Activated CD8-positive, alpha-beta memory T cell treated with anti-CD3 and anti-CD28 coated beads for 48 hours (primary cell): ENCODE data around the gene MARCHF2.

Experiments
- DNase-seq, 3 experiments: peaks; one replicate each; pipeline ENCODE4 v3.0.0-alpha.2; 2020; ENCODE audit warnings: low read depth in 2 of 3, low spot score in 2 of 3

MARCHF2 gene

GRCh38 chr19:8451885-8452284, 38.8 kb downstream of the MARCHF2 start:
- no peak for DNase-seq

- DNase-seq: no peak
These were observed 39.5 kb downstream of the MARCHF2 start for GRCh38 chr19:8452446-8453123.

- no peak for DNase-seq
These were observed 40.5 kb downstream of the MARCHF2 start for GRCh38 chr19:8453616-8454015.

- DNase-seq: no peak
These were observed 41.1 kb downstream of the MARCHF2 start for GRCh38 chr19:8454218-8454617.

- no peak for DNase-seq
These were observed 41.9 kb downstream of the MARCHF2 start for GRCh38 chr19:8455018-8455417.

GRCh38 chr19:8456064-8456463, 43.0 kb downstream of the MARCHF2 start:
- no peak for DNase-seq

- DNase-seq: no peak
These were observed 44.1 kb downstream of the MARCHF2 start for GRCh38 chr19:8457209-8457608.

GRCh38 chr19:8457827-8458226, 44.7 kb downstream of the MARCHF2 start:
- DNase-seq: no peak

GRCh38 chr19:8458380-8458779, 45.3 kb downstream of the MARCHF2 start:
- no peak for DNase-seq

- no peak for DNase-seq
These were observed 46.0 kb downstream of the MARCHF2 start for GRCh38 chr19:8459095-8459494.

GRCh38 chr19:8459520-8460270, 46.6 kb downstream of the MARCHF2 start:
- DNase-seq: no peak

GRCh38 chr19:8460516-8461298, 47.6 kb downstream of the MARCHF2 start:
- DNase-seq: no peak

GRCh38 chr19:8461376-8461775, 48.3 kb downstream of the MARCHF2 start:
- DNase-seq: no peak

GRCh38 chr19:8461891-8462290, 48.8 kb downstream of the MARCHF2 start:
- DNase-seq: no peak

GRCh38 chr19:8462571-8462970, 49.5 kb downstream of the MARCHF2 start:
- DNase-seq: no peak

- no peak for DNase-seq
These were observed 50.3 kb downstream of the MARCHF2 start for GRCh38 chr19:8463365-8463764.

GRCh38 chr19:8466018-8466417, 52.9 kb downstream of the MARCHF2 start:
- DNase-seq: no peak

- DNase-seq: no peak
These were observed 55.0 kb downstream of the MARCHF2 start for GRCh38 chr19:8468124-8468523.

- no peak for DNase-seq
These were observed 55.8 kb downstream of the MARCHF2 start for GRCh38 chr19:8468761-8469373.

- DNase-seq: no peak
These were observed 56.7 kb downstream of the MARCHF2 start for GRCh38 chr19:8469613-8470368.
